Activated CD8-positive, alpha-beta T cell treated with anti-CD3 and anti-CD28 coated beads, Interleukin-2, amount 10 ng/mL, durations not matched to agents 7 days and 5 days (primary cell): ENCODE data around the gene ZNF799. TPM values are rescaled to one million over a fixed set of nuclear protein-coding genes. Genes with fewer than 3 reads are reported as not detected.

ENCODE experiments used
- ATAC-seq: fragments of 150-1000 bp; cut with Tn5 transposase; one replicate; pipeline ENCODE4 v1.10.0; 2021; ENCODE audit warnings: moderate library complexity
- CTCF ChIA-PET: fragments of 350-600 bp; sonication (Branson Sonifier 250); formaldehyde crosslinking; loops from one replicate; lab custom pipeline; 2021; ENCODE audit warnings: antibody characterized with exemption; lab: Charles Lee
- POLR2A ChIA-PET: fragments of 350-600 bp; sonication (Branson Sonifier 250); formaldehyde crosslinking; loops from one replicate; lab custom pipeline; 2021; ENCODE audit warnings: antibody characterized with exemption; lab: Charles Lee
- DNase-seq: peaks from one replicate; pipeline ENCODE4 v3.0.0-alpha.2; 2020
- H3K27ac Mint-ChIP-seq: one replicate; pipeline ENCODE4 v1.8.0; 2021; ENCODE audit warnings: mild to moderate bottlenecking, mixed read lengths
- H3K27me3 Mint-ChIP-seq: one replicate; pipeline ENCODE4 v1.8.0; 2021; ENCODE audit warnings: low read depth, mixed read lengths
- H3K36me3 Mint-ChIP-seq: one replicate; pipeline ENCODE4 v1.8.0; 2021; ENCODE audit warnings: low read depth, mixed read lengths
- H3K4me1 Mint-ChIP-seq: one replicate; pipeline ENCODE4 v1.8.0; 2021; ENCODE audit warnings: low read depth, mixed read lengths
- H3K4me3 Mint-ChIP-seq: one replicate; pipeline ENCODE4 v1.8.0; 2021; ENCODE audit warnings: mild to moderate bottlenecking, mixed read lengths
- H3K9me3 Mint-ChIP-seq: one replicate; pipeline ENCODE4 v1.8.0; 2022; ENCODE audit warnings: mixed read lengths; ENCODE audit not compliant: insufficient read depth
- total RNA-seq, 2 experiments: library from RNA; stranded (reverse); gene quantifications; one replicate each; pipeline ENCODE4 v1.2.3, GENCODE V29; 2021

ZNF799 gene
- total RNA-seq, 2 experiments from 2014 or later = 4.5 to 4.7 TPM

DNA sequence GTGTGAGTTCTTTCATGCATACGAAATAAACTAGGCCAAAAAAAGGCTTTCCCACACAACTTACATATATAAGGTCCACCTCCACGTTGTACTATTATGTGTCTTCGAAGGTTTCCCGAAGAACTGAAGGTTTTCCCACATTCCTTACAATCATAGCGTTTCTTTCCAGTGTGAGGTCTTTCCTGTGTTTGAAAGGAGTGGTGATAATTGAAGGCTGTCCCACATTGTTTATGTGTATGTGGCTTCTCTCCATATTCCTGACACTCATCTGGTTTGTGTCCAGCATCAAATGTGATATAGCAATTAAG lies 50.2 kb downstream of the ZNF799 start:
- Mint-ChIP-seq H3K4me3 (no peak overlapping the region), H3K9me3 (peaks cover 54% of the 10 kb centered on the region), H3K27me3 (no peaks in the 10 kb centered on the region), H3K36me3 (peaks cover 47% of the 10 kb centered on the region), H3K27ac (no peak overlapping the region), H3K4me1 (no peaks in the 10 kb centered on the region)
- no peak for DNase-seq
- ATAC-seq = no peak
- ChIA-PET POLR2A (no interaction called here), CTCF (no interaction called here)

DNA sequence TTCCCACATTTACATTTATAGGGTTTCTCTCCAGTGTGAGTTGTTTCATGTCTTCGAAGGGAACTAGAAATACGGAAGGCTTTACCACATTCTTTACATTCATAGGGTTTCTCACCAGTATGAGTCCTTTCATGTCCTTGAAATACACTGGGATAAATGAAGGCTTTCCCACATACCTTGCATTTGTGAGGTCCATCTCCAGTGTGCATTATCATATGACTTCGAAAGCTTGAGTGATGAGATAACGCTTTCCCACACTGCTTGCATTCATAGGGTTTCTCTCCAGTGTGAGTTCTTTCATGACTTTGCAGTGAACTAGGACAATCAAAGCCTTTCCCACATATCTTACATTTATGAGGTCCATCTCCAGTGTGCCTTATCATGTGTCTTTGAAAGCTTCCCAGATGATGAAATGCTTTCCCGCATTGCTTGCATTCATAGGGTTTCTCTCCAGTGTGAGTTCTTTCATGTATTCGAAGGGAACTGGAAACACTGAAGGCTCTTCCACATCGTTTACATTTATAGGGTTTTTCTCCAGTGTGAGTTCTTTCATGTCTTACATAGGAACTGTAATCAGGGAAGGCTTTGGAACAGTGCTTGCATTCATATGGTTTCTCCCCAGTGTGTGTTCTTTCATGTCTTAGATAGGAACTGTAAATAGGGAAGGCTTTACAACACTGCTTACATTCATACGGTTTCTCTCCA lies 50.7 kb downstream of the ZNF799 start:
- Mint-ChIP-seq H3K27ac (no peak overlapping the region), H3K4me1 (no peaks in the 10 kb centered on the region), H3K9me3 (peaks cover 59% of the 10 kb centered on the region), H3K27me3 (no peaks in the 10 kb centered on the region), H3K36me3 (peaks cover 47% of the 10 kb centered on the region), H3K4me3 (no peak overlapping the region)
- CTCF ChIA-PET = no interaction called here
- POLR2A ChIA-PET = no interaction called here
- ATAC-seq (no peak), DNase-seq (no peak)

DNA sequence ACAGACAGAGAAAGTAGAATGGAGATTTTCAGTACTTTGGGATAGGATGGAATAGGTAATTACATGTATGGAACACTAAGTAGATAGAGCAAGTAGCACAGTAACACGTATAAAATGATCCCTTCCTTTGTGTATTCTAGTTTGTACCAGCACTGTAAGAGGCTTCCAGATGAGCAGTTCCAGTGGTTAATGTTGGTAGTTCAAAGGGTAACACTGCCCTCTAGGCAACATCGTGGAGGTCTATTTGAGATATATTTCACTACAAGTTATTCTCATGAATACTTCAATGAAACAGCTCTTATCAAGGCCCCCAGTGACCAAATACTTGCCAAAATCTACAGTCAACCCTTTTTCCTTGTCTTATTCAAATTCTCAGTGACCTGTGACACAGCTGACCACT lies 54.2 kb downstream of the ZNF799 start:
- H3K4me1 Mint-ChIP-seq = no peaks in the 10 kb centered on the region
- ATAC-seq (no peak), DNase-seq (no peak)
- H3K36me3 Mint-ChIP-seq = peaks cover 30% of the 10 kb centered on the region
- CTCF ChIA-PET = no interaction called here
- no peaks in the 10 kb centered on the region for H3K27me3 Mint-ChIP-seq
- POLR2A ChIA-PET = no interaction called here
- H3K27ac Mint-ChIP-seq = no peak overlapping the region
- H3K9me3 Mint-ChIP-seq = peaks cover 51% of the 10 kb centered on the region
- no peak overlapping the region for H3K4me3 Mint-ChIP-seq

DNA sequence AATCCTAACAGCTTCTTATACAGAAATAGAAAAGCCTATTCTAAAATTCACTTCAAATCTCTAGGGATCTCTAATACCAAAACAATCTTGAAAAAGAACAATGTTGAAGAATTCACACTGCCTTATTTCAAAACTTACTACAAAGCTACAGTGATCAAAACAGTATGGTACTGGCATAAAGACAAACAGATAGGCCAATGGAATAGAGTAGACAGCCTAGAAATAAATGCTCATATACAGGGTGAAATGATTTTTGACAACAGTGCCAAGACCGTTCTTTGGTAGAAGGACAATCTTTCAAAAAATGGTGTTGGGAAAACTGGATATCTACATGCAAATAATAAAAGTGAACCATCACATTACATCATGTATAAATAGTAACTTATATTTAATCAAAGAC lies 55.9 kb downstream of the ZNF799 start:
- Mint-ChIP-seq H3K27me3 (no peaks in the 10 kb centered on the region), H3K36me3 (peaks cover 15% of the 10 kb centered on the region), H3K27ac (no peak overlapping the region), H3K4me3 (no peak overlapping the region), H3K9me3 (peaks cover 46% of the 10 kb centered on the region), H3K4me1 (no peaks in the 10 kb centered on the region)
- ChIA-PET POLR2A (no interaction called here), CTCF (interaction anchor here (0.8 to 1.2 kb wide), 2 partner anchors 13 to 205 kb away, joined by 3 read pairs; partner anchors contain the start of gene ZNF20)
- DNase-seq = no peak
- ATAC-seq = no peak

Other genes with a start within 250 kb of the ZNF799 start
- 1 to 10 TPM; 2.9 to 5.2 TPM for gene ZNF625, start 244.5 kb downstream of the ZNF799 start, total RNA-seq
- gene ZNF136, start 238.2 kb downstream of the ZNF799 start, total RNA-seq = 10 to 100 TPM; 13.9 to 14.7 TPM
- 10 to 100 TPM in 1 of 2 experiments, 1 to 10 TPM in 1; 9.8 to 11.6 TPM for gene ZNF44, start 106.4 kb downstream of the ZNF799 start, total RNA-seq
- 1 to 10 TPM; 3.1 to 3.2 TPM for gene ZNF563, start 67.6 kb downstream of the ZNF799 start, total RNA-seq
- gene ZNF442, start 35.6 kb downstream of the ZNF799 start, total RNA-seq = 1 to 10 TPM; 1.3 to 2.0 TPM
- 1 to 10 TPM; 5.7 to 6.3 TPM for gene ZNF443, start 39.8 kb upstream of the ZNF799 start, total RNA-seq
- 1 to 10 TPM; 1.7 to 3.1 TPM for gene ZNF709, start 83.5 kb upstream of the ZNF799 start, total RNA-seq
- gene ZNF564, start 150.2 kb upstream of the ZNF799 start, total RNA-seq = 10 to 100 TPM; 10.3 to 10.5 TPM
- gene ZNF490, start 209.5 kb upstream of the ZNF799 start, total RNA-seq = 10 to 100 TPM; 16.2 to 16.5 TPM
- gene ZNF791, start 209.6 kb upstream of the ZNF799 start, total RNA-seq = 10 to 100 TPM; 26.6 to 29.4 TPM